Kidney (tissue), 14 donors: Measurements from ENCODE around the gene RAD18. TPM values are rescaled to one million over a fixed set of nuclear protein-coding genes. Genes with fewer than 3 reads are reported as not detected.

Experiments
- DNase-seq, 5 donors: peaks; one replicate each; pipeline ENCODE4 v3.0.0-alpha.2; 2013 to 2020
- FAIRE-seq: peaks from 2 replicates; lab custom pipeline; 2012; peaks lifted over from hg19 to GRCh38; lab: Jason Lieb, UNC
- H3K27ac ChIP-seq, 2 donors: one replicate each; pipeline ENCODE4 v1.7.0; 2013; ENCODE audit warnings: low read depth in 2 of 2, low read length in 2 of 2, inconsistent platforms in 1 of 2
- H3K27me3 ChIP-seq: one replicate; pipeline ENCODE4 v1.7.1; 2013; ENCODE audit warnings: low read length, inconsistent platforms; ENCODE audit not compliant: control insufficient read depth, insufficient read depth
- H3K36me3 ChIP-seq, 3 donors: one replicate each; pipeline versions ENCODE4 v1.7.0 to v1.7.1; 2013; ENCODE audit warnings: low read length in 3 of 3, control low read depth in 1 of 3, inconsistent platforms in 1 of 3; ENCODE audit not compliant: insufficient read depth in 3 of 3, control insufficient read depth in 2 of 3
- H3K4me1 ChIP-seq, 3 donors: one replicate each; pipeline versions ENCODE4 v1.7.0 to v1.7.1; 2013; ENCODE audit warnings: low read length in 3 of 3, inconsistent platforms in 1 of 3, low read depth in 1 of 3; ENCODE audit not compliant: control insufficient read depth in 2 of 3, insufficient read depth in 2 of 3
- H3K4me3 ChIP-seq, 3 donors: one replicate each; pipeline versions ENCODE4 v1.7.0 to v1.8.1; 2013; ENCODE audit warnings: low read length in 3 of 3, control low read depth in 1 of 3, inconsistent platforms in 1 of 3
- H3K9ac ChIP-seq, 3 donors: one replicate each; pipeline versions ENCODE4 v1.7.0 to v1.7.1; 2013; ENCODE audit warnings: low read length in 3 of 3, control low read depth in 1 of 3, inconsistent platforms in 1 of 3
- H3K9me3 ChIP-seq, 3 donors: one replicate each; pipeline versions ENCODE4 v1.7.0 to v1.7.1; 2013; ENCODE audit warnings: low read length in 3 of 3, control low read depth in 1 of 3, inconsistent platforms in 1 of 3; ENCODE audit not compliant: control insufficient read depth in 2 of 3, insufficient read depth in 1 of 3
- CTCF ChIP-seq: IDR thresholded peaks from 3 replicates; pipeline ENCODE4 v1.5.1; 2012; ENCODE audit warnings: mild to moderate bottlenecking, moderate library complexity, borderline replicate concordance; ENCODE audit not compliant: insufficient read depth; ENCODE audit errors: extremely low read depth
- intact Hi-C: fragments of 100-400 bp; cut with DNase I; formaldehyde crosslinking; loops from one replicate; pipeline ENCODE4 v1.11.1; 2022
- polyA plus RNA-seq: library from polyadenylated mRNA; stranded (reverse); fragments of 350-450 nt; fragmentation: Illumina TruSeq; extraction: RNeasy Lipid Tissue Mini Kit (QIAGEN cat#74804); gene quantifications from one replicate; pipeline ENCODE4 v1.2.3, GENCODE V29; 2014; ENCODE audit warnings: low read depth, low replicate concordance; ENCODE audit not compliant: insufficient read depth
- total RNA-seq: library from RNA; stranded (reverse); fragmentation: NEBNext Ultra II Directional; extraction: Animal tissue kit (Norgen Biotek cat#: 25700); gene quantifications from one replicate; pipeline ENCODE4 v1.2.1, GENCODE V29; 2021
- donor health status: control.
- donor health status: control.
- donor health status: control.
- donor health status: control.
- donor health status: control.
- donor health status: DM: yes; HTN: yes; CAD: no.
- donor health status: Normal renal cell carcinoma (clear cell type).

The RAD18 gene
- total and polyA plus RNA-seq, 2 donors from 2014 or later = 3.1 to 8.0 TPM

GRCh38 chr3:8985876-8986275 lies 22.6 kb upstream of the RAD18 start:
- DNase-seq = no peak
- no peaks in the 10 kb centered on the region for H3K27me3 ChIP-seq
- TF ChIP-seq CTCF = no peak
- no peaks in the 10 kb centered on the region for H3K4me1 ChIP-seq
- H3K9ac ChIP-seq = no peak overlapping the region
- H3K36me3 ChIP-seq = no peaks in the 10 kb centered on the region
- FAIRE-seq = no peak
- no peaks in the 10 kb centered on the region for H3K9me3 ChIP-seq
- H3K27ac ChIP-seq = no peak overlapping the region
- no peak overlapping the region for H3K4me3 ChIP-seq
- intact Hi-C loops = no loop called here

- no peaks in the 10 kb centered on the region for H3K9me3 ChIP-seq
- H3K4me1 ChIP-seq = no peaks in the 10 kb centered on the region
- intact Hi-C loops = no loop called here
- H3K4me3 ChIP-seq = no peak overlapping the region
- TF ChIP-seq CTCF = no peak
- H3K27me3 ChIP-seq = no peaks in the 10 kb centered on the region
- H3K27ac ChIP-seq = no peak overlapping the region
- H3K36me3 ChIP-seq = no peaks in the 10 kb centered on the region
- no peak for DNase-seq
- no peak overlapping the region for H3K9ac ChIP-seq
- FAIRE-seq = no peak
Measured at GRCh38 chr3:8985411-8985831, 22.1 kb upstream of the RAD18 start.

GRCh38 chr3:8984526-8984925 lies 21.3 kb upstream of the RAD18 start:
- H3K27me3 ChIP-seq = no peaks in the 10 kb centered on the region
- no peak for DNase-seq
- H3K4me1 ChIP-seq = no peaks in the 10 kb centered on the region
- intact Hi-C loops = no loop called here
- no peak for TF ChIP-seq CTCF
- no peak overlapping the region for H3K9ac ChIP-seq
- FAIRE-seq = no peak
- H3K36me3 ChIP-seq = no peaks in the 10 kb centered on the region
- no peaks in the 10 kb centered on the region for H3K9me3 ChIP-seq
- no peak overlapping the region for H3K27ac ChIP-seq
- no peak overlapping the region for H3K4me3 ChIP-seq

GRCh38 chr3:8984081-8984480 lies 20.8 kb upstream of the RAD18 start:
- Histone ChIP-seq H3K4me1 (no peaks in the 10 kb centered on the region), H3K4me3 (no peak overlapping the region), H3K36me3 (no peaks in the 10 kb centered on the region), H3K9ac (no peak overlapping the region), H3K9me3 (no peaks in the 10 kb centered on the region), H3K27me3 (no peaks in the 10 kb centered on the region), H3K27ac (no peak overlapping the region)
- FAIRE-seq (no peak), DNase-seq (no peak)
- TF ChIP-seq CTCF = no peak
- intact Hi-C loops = no loop called here
